Erythroblast (primary cell): ENCODE measurements around the gene GHRL.

ENCODE experiments used
- GATA1 ChIP-seq: IDR thresholded peaks from 2 replicates; pipeline ENCODE4 v1.6.1; 2011; ENCODE audit warnings: low read depth, mild to moderate bottlenecking, control low read depth, low read length, moderate library complexity
- POLR2A ChIP-seq: IDR thresholded peaks from 2 replicates; pipeline ENCODE4 v1.6.1; 2011; ENCODE audit warnings: mild to moderate bottlenecking, low read length

DNA sequence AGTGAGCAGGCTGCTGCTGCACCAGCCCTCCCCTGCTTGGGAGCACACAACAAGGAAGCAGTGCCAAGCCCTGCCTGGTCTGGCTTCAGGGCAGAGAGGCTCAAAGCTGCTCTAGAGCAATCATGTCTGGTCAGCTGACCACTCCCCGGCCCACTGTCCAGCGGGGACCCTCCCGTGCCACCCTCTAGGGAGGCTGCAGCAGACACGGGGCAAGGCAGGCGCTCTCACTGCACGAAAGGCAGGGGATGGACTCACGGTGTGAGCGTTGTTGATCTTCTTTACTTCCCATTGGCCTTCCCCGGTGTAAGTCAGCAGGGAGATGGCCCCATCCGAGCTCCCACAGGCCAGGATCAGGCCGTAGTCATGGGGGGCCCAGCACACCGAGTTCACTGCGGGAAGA lies 19.0 kb upstream of the GHRL start:
- TF ChIP-seq POLR2A, result no peak
- no peak for TF ChIP-seq GATA1
